Activated CD4-positive, alpha-beta T cell treated with anti-CD3 and anti-CD28 coated beads, Interleukin-2, amount 50 U/mL, for 16 hours (primary cell): ENCODE results near the gene CNTD1.

Experiments
- DNase-seq: peaks from one replicate; pipeline ENCODE4 v3.0.0-alpha.2; 2020

CNTD1 gene

DNA sequence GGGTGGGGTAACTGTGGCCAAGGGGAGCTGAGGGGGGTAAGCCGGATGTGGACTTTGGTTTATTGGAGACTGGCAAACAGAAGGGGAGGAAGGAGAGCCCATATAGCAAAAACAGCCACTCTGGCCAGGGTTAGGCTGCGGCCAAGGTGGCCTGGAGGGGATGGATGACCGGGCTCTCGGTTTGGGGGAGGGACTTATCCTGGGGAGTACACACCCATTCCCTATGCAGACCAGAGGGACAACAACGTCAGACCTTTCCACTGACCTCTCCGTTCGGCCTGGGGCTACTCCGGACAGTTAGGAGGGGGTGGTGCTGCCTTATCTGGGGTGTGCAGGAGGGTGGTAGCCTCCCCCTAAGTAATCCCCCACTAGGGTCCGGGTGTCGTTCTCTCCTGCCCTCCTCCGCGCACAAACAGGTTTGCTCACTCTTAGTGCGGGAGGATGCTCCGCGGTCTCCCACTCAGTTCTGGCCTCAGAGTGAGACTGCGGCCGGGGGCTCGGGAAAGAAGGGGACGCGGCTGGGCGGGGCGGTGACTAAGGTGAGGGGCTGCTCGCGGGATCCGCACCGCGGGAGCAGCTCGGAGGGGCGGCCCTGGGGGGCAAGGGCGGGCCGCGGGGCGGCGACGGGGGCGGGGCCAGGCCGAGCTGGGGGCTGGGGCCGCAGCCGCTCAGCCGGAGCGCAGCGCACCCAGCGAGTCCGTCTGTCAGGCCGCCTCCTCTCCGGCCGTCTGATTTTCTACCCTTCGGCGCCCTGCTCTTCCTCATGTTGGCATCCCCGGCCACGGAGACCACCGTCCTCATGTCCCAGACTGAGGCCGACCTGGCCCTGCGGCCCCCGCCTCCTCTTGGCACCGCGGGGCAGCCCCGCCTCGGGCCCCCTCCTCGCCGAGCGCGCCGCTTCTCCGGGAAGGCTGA, 18.5 kb upstream of the CNTD1 start, which contains the start of gene WNK4:
Gene WNK4, plus strand, starts transcription at position 675 of the 915 bp plus-strand sequence. Its CDS starts 89 bp downstream, at position 764.
- no peak for DNase-seq

DNA sequence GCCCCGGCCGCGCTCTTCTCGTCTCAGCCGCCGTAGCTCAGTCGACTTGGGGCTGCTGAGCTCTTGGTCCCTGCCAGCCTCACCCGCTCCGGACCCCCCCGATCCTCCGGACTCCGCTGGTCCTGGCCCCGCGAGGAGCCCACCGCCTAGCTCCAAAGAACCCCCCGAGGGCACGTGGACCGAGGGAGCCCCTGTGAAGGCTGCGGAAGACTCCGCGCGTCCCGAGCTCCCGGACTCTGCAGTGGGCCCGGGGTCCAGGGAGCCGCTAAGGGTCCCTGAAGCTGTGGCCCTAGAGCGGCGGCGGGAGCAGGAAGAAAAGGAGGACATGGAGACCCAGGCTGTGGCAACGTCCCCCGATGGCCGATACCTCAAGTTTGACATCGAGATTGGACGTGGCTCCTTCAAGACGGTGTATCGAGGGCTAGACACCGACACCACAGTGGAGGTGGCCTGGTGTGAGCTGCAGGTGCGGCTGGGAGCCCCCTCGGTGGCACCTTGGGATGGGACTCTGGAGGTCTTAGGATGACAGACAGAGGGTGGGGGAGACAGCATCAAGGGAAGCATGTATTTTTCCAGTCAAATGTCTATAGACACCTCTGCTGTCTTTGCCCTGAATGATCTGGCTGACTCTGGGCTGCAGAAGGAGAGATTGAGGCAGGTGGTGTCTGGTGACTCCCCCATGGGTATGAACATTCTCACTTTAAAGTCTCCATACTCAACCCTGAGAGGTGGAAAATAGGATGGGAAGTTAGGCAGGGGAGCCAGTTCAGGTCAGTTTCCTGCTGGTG, 17.6 kb upstream of the CNTD1 start:
- no peak for DNase-seq

DNA sequence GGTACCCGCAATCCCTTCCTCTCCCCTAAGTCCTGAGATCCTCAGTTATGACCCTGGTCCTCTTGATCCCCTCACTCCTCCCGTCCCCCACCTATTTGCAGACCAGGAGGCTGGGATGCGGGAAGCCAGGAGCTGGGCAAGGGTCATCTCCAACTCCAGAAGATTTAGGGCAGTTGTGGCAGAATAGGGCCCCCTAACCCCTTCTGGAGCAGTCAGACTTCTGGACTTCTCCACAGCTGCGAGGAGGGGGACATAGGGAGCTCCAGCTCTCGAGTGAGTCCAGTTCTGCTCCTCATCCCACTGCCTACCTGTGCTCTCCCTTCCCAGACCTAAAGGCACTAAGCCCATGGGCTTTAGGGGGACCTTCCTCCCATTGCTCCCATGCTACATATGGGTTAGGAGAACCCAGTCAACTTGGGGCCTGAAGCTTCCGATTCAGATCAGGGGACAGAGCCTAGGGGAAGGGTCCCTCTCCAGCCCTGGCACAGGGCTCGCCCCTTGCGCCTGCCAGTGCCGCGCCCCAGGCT, 17.0 kb upstream of the CNTD1 start:
- DNase-seq, result no peak

GRCh38 chr17:42782166-42783061, 16.2 kb upstream of the CNTD1 start:
- DNase-seq, result no peak

DNA sequence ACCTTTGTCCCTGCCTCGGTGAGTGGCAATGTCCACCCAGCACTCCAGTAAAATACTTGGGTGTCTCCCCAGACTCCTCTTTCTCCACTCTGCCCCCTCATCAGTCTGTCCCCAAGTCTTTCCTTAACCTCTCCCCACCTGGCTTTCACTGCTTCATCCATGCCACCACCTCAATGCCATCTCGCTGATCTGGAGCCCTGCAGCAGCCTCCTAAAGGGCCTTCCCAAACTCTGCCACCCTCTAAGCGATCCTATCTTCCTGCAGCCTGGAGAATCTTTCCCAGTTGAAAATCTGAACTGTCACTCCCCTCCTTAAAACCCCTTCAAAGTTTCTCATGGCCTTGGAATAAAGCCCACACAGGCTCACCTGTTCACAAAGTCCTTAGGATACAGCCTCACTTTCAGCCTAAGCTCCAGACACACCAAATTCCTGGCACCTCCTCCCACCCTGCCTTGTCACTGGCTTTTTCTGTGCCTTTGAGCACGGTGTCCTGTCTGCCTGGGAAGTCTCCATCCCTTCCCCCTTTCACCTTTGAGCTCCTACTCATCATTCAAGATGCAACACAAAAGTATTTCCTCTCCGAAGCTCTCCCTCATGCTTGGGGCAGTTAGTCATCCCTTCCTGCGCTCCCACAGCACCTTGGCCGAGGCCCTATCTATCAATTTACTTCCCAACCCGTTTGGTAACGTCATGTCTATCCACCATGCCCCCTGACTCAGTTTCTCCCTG, 15.4 kb upstream of the CNTD1 start:
- no peak for DNase-seq

GRCh38 chr17:42783791-42784138, 14.9 kb upstream of the CNTD1 start:
- DNase-seq, result no peak

DNA sequence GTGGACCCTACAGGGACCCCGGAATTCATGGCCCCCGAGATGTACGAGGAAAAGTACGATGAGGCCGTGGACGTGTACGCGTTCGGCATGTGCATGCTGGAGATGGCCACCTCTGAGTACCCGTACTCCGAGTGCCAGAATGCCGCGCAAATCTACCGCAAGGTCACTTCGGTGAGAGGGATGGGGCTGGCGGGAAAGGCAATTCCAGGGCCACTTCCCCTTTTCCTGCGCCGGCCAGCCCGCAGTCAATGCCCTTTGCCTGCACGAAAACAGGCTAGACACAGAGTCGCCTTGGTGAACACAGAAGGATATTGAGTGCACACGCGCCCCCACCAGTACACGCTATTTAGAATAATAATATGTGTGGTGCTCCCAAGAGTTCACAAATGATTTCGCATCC, 14.3 kb upstream of the CNTD1 start:
- DNase-seq, result no peak

GRCh38 chr17:42784811-42785592, 13.7 kb upstream of the CNTD1 start:
- no peak for DNase-seq

- DNase-seq, result no peak
These were observed 11.4 kb upstream of the CNTD1 start for GRCh38 chr17:42787266-42787665.

DNA sequence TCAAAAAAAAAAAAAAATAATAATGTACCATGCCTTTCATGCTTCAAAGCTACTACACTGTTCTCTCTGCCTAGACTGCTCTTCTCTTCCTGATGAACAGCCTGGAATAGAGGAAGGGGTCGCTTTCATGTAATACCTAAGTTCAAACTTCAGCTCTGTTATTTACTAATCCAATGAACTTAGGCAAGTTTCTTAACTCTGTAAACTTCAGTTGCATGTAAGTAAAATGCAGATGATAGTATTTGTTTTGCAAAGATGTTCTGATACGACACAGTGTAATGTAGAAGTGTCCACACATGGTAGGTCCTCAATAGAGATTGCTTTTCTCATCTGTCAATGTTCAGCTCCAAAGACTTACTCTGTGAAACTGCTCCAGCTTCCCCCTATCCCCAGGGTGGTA, 6.7 kb upstream of the CNTD1 start:
- DNase-seq, result no peak

- DNase-seq, result no peak
These were observed 6.1 kb upstream of the CNTD1 start for GRCh38 chr17:42792545-42792944.

DNA sequence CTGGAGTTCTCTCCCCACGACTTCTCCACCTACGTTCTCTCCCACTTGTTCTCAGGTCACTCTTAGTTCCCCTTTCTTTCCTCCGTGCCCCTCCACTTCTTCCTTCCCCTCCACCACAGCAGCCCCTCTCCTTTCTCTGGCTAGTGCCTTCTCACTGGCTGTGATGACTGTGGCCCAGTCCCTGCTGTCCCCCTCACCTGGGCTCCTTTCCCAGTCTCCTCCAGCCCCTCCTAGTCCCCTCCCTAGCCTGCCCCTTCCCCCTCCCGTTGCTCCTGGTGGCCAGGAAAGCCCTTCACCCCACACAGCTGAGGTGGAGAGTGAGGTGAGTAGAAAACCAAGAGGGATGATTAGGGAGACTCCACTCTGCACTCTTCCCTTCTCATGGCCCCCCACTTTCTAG, 3.6 kb upstream of the CNTD1 start:
- DNase-seq, result no peak

DNA sequence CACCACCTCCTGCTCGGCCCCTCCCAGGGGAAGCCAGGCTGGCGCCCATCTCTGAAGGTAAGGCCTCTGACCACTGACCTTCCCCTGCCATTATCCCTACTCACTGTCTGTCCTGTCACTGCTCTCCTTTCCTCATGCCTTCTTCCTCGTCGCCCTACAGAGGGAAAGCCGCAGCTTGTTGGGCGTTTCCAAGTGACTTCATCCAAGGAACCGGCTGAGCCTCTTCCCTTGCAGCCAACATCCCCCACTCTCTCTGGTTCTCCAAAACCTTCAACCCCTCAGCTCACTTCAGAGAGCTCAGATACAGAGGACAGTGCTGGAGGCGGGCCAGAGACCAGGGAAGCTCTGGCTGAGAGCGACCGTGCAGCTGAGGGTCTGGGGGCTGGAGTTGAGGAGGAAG, 3.2 kb upstream of the CNTD1 start:
- DNase-seq, result no peak

DNA sequence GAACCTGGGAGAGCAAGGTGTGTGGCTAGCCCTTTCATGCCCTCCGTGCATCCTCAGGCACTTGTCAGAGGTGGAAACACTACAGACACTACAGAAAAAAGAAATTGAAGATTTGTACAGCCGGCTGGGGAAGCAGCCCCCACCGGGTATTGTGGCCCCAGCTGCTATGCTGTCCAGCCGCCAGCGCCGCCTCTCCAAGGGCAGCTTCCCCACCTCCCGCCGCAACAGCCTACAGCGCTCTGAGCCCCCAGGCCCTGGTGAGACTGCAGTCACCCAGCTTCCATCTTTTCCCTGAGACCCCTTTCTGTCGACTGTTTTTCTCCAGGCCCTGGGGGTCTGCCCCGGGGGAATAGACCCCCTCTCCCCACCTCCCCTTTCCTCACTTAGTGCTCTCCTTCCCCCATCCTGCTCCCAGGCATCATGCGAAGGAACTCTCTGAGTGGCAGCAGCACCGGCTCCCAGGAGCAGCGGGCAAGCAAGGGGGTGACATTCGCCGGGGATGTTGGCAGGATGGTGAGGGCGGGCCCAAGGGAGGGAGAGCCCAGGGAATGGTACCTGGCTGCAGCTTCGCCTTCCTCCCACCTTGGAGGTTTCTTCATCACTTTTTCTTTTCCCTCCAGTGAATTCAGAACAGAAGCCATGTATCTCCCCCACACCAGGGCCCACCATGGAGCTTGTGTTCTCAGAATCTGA, 2.4 kb upstream of the CNTD1 start:
- no peak for DNase-seq

GRCh38 chr17:42797067-42798007, 1.3 kb upstream of the CNTD1 start:
- DNase-seq, result no peak

GRCh38 chr17:42798011-42798382, 664 bp upstream of the CNTD1 start:
- no peak for DNase-seq

GRCh38 chr17:42803074-42803883, 4.6 kb downstream of the CNTD1 start:
- no peak for DNase-seq

DNA sequence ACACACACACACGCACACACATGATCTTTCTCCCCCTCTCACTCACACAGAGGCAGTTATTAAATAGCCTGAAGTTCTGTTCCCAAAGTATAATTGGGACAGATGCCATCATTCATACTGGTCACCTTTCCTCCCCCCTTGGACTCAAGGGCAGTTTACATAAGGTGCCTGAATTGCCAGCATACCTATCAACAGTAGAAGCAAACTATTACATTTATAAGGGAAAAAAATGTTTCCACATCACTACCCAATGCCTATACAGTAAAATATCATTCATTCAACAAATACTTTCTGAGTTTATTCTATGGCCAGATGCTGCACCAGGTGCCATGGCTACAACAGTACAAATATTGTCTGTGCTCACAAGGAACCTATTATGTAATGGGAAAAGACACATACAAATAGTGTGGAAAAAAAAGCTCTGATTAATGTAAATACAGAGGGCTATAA, 6.3 kb downstream of the CNTD1 start:
- no peak for DNase-seq
